GM19239 (cell line): ENCODE results near the gene B3GLCT.

Experiments
- DNase-seq: peaks from one replicate; pipeline ENCODE4 v3.0.0; 2011; ENCODE audit warnings: low spot score; ENCODE audit not compliant: insufficient read length
- FAIRE-seq: peaks from 2 replicates; lab custom pipeline; 2011; peaks lifted over from hg19 to GRCh38; lab: Jason Lieb, UNC

Gene B3GLCT

DNA sequence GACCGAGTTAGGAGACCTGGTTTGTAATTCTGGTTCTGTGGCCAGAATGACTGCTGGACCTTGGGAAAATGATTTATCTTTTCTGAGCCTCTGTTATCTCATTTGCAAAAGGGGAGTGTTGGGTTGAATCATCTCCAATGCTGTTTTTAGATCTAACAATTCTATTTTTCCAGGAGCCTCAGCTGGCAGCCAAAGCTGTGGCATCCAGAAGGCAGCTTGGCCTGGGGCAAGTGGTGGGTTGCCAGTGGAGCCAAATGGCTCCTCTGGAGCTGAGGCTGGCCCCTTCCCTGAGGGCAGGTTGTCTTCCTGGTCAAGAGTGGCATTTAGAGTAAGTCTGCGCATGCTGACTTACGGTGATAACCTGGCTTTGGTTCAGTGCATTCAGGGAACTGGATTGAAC is 21.3 kb downstream of the B3GLCT start:
- FAIRE-seq: no peak

DNA sequence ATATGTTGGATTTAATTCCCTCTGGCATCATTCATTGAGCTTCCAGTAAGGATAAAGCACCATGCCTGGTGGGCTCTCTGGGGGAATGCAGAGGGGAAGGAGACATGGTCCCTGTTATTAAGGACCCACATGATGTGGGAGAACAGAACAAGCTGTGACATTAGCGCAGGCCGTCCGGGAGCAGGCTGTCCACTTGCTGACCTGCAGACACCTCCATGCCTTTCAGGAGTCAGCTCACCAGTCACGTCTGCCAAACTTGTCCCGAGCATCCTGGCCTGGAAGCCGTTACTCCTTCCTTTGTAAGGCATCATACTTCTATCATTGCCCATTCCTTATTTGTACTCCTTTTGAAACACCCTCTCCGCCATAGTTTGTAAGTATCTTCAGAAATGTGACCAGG is 23.4 kb downstream of the B3GLCT start:
- DNase-seq (no peak), FAIRE-seq (no peak)

More for the DNA sequence above, 21.3 kb downstream of the B3GLCT start:
- no peak for DNase-seq

DNA sequence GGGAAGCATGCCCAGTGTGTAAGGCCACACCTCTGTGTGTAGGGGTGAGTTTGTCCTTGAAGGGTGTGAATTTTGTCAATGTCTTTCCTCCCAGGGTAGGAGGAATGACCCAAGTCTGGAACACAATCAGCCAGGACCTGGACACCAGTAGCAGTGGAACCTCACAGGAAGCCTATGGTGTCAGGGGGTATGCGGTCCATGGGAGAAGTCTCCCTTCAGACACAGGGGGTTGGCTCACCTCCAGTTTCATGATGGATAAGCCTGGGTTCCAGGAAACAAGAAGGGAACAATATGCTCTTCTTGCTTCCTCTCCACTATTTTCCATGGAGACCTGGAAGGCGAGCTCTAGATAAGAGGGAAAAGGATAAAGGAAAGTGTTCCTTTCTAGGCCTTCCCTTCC is 23.9 kb downstream of the B3GLCT start:
- FAIRE-seq (no peak), DNase-seq (no peak)

DNA sequence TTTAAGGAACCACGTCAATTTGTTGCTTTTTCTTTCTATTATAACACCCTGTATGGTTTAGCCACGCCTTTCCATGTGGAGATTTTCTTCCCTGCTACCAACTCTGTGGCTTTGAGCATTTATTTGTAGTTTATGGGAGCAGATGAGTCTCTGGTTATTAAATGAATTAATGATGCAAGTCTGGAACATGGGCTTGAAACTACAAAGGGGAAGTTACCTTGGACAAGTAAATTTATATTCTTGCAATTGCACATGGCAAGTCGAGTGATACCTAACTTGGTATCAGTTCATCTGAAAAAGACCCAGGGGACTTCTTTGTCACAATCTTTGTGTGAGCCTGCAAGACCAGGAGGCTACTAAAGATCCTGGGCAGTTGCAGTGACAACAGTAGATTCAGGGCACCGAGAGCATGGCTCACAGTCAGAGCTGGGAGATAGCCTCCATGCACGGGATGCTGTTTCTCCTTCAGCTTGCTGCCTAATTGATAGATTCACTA is 24.4 kb downstream of the B3GLCT start:
- FAIRE-seq (no peak), DNase-seq (no peak)

DNA sequence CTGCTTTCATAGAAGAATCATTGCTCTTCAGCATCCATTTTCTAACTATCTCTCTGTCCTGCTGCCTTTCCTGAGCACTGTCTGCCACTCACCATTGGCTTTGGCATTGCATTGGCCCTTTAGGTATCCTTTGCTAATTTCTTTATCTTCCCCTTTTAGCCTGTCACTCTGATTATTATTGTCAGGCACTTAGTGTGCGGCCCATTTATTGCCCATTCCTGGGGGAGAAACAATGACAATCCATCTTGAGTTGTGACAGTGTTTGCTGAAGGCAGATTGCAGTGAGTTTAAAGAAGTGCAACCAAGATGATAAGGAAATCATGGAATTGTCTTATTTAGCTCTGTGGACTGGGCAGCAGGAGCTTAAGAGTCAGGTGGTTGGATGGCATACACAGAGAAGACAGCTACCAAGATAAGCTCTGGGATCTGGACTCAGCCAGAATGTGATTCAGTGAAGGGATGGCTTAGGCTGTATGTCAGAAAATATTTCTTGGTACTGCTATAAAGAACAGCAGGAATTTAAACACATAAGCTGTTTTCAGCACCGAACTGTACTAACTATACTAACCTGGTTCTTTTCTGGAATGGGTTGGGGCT is 25.3 kb downstream of the B3GLCT start:
- DNase-seq: no peak
- FAIRE-seq: no peak

DNA sequence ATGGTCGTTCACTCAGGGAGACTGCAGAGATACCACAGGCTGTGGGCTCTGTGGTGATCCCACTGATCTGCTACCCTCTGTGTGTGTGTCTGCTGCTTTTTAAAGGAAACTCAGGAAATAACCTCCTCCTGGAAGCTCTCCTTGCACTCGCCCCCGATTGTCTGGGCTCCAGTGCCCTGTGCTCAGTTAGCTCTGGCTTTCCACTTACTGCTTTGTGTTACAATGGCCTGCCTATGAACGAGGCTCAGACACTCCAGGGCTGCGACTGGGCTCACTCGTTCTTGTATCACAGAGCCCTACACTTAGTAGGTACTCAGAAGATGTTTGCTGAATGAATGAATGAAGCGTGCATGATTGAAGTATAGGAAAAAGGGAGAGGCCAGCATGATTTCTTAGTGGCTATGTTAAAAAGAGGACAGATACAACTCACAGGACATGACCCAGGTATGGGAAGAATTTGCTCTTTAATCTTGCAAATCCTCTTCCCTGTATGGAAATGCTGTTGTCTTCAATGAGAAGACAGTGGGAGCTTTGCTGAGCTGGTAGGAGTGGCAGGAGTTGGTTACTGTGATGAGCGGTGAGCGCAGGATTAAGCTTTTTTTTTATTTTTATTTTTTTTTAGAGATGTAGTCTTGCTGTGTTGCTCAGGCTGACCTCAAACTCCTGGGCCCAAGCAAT is 26.4 kb downstream of the B3GLCT start:
- no peak for FAIRE-seq
- no peak for DNase-seq

DNA sequence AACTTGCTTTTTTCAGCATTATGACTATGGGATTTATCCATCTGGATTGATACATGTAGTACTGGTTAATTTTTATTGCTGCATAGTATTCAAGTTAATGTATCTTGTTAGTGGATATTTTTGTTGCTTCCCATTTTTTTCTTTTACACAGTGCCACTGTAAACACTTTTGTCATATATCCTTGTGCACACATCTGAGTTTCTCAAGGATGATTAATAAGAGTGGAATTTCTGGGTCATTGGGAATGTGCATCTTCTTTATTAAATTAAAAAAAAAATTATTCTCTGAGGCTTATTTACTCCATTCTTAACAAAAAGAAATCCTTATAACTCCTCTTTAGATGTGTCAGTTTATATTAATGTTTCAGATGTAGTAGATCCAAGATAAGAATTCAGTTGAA is 27.3 kb downstream of the B3GLCT start:
- DNase-seq (no peak), FAIRE-seq (no peak)

DNA sequence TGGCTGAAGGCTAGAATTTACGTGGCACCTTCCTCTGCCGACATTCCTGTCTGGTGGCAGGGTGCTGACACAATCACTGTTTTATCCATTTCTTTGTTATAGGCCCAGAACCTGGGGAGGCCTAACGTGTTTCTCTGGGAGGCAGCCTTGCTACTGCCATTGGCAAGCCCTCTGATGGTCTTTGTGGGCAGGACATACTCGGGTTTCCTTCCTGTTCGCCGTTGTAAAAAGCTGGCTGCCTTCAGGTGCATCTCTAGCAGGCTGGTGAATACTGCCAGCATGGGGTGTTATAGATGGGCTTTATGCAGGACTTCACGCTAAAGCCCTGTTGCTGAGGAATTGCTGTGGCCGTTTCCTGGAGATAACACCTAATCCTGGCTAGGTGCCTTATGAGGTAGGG is 28.1 kb downstream of the B3GLCT start:
- FAIRE-seq (no peak), DNase-seq (no peak)

DNA sequence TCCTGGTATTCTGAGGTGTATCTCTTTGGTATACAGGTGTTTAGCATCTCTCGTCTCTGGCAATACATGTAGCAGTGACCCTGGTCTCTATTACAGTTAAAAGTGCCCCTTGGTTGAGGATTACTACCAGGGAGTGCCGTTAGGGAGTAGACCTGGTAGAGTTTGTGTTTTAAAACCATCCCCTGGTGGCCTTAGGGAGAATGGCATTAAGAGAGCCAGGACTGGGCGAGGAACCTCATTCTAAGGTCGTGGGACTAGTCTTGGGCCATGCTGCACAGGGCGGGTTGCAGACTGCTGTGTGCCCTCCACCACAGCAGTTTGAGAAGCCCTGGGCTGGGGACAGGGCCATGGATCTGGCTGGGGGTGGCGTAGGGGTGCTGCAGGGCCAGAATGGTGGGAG is 35.0 kb downstream of the B3GLCT start:
- no peak for DNase-seq
- FAIRE-seq: no peak

DNA sequence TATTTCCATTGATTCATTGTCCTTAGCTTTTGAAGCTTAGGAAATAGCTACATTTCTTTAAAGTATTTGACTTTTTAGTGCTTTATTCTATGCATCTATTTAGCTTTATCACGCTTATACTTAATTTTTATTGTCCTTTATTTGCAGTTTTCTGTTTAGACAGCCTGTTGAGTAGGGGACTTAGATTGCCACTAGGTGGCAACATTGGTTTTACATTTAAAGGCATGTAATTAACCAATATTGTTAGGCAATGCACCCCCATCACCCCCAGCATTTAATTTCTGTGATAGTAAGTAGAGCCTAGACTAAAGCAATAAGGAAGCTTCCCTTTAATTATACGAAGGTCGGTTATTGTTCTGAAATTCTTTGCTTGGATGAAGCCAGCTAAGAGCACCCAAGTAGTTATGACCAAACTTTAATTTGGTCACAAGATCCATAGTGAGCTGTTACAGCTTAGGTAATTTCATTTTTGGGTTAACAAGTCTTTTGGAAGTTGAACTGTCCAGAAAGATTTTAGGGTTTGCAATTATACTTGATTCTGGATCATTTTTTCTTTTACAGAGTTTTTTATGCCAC is 36.5 kb downstream of the B3GLCT start:
- peak; percentile 40 for FAIRE-seq
- DNase-seq: no peak

DNA sequence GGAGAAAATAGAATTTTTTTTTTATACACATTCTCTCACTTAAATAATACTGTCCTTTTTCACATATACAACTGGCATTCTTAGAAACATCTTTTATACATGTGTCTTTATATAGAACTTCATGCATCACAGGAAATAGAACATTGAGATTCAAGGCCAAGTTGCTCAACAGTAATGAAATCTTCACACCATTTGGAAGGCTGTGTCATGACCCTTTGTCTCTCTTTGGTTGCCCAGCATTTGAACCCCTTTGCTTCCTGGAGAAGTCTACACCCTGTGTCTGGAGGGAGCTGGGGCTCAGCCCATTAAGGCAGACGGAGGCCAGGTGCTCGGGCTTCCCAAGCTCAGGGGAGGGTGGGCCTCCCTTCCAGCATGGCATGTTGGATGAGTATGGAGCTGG is 41.1 kb downstream of the B3GLCT start:
- DNase-seq (no peak), FAIRE-seq (no peak)

DNA sequence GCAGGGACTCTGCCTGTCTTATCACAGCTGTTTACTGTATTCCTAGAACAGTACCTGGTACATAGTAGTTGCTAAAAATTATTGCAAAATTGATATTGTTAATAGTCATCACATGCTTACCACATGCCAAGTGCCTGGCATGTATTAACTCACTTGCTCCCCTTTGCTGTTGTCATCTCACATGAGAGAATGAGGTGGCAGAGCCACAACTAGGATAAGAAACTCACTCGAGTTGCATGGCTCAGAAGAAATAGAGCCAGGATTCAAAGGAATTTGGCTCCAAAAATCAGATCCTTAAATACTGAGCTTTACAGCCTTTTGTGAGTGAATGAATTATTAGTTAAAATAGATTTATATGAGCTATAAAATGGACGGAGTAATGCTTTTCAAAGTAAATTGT is 42.6 kb downstream of the B3GLCT start:
- no peak for DNase-seq
- FAIRE-seq: no peak

DNA sequence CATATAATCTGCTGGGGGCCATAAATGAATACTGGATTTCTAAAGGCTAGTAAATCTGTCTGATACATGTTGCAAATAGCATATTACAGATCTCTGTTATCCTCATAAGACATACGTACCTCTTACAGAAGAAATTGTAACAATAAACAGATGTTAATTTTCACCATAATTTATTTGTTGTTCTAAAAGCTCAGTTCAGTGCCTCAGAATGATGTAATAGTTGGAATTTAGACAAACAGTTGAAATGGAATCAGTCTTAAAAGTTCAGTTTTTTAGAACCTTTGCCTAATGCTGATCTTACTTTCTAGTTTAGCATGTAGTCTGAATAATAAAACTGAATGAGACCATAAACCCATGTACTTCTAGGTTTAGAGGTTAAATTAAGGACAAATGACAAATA is 43.1 kb downstream of the B3GLCT start:
- DNase-seq (no peak), FAIRE-seq (no peak)

DNA sequence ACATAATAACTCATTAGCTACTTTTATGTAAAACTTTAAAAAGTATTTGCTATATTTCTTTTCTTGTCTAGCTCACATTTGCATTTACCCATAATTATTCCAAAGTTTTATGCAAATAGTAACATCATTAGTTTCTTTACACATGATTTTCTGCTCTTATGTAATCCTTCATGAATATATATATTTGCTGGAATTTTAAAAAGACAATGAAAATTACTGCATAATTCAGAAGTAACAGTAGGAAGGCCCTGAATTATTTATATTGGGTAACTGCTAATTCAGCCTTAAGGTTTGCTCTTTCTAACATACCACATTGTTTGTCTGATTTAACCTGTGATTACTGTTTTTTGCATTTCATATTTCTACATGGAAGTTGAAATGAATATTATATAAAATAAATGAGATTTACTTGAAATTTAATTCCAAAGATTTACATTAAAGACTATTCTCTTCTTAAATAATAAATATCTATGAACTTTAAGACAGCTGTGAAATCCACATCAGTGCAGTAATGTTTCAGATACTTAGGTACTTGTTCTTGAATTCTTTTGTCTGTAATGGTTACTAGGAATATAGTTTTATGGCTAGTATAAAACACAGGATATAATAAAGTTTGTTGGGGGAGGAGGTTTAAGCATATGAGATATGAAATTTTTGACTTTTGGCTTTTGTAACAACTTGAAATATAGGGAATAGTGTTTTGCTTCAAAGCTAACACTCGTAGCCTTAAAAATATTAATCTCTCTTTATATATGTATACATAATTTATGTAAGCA is 46.0 kb downstream of the B3GLCT start:
- FAIRE-seq (no peak), DNase-seq (no peak)

DNA sequence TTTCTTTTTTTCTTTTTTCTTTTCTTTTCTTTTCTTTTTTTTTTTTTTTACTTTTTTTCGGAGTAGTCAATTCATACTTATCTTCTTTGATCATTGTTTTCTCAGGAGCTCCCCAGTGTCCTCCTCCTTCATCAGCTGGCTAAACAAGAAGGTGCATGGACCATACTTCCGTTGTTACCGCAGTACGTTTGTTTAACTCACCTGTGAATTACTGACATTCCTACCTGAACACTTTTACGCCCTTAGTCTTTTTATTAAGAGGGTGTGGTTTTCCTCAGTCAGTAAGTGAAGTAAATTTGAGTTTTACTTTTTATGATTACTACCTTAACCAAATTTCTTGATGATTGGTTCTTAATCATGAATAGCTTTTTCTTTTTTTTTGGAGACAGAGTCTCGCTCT is 47.1 kb downstream of the B3GLCT start:
- DNase-seq (no peak), FAIRE-seq (no peak)

DNA sequence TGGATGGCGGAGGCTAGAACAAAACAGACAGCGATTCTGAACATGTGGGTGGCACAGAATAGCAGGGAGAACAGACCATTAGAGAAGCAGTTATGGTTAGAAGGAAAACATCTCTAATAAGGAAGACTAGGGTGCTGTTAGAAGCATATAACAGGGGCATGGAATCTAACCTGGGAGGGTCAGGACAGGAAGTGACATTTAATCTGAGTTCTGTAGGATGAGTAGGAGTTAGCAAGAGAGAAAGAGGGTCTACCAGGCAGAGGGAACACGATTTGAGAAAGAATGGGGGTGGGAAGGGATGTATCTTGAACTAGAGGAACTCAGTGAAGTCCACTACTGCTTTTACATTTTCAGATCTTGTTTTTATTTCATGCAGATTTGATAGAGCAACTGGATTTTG is 48.6 kb downstream of the B3GLCT start:
- FAIRE-seq (no peak), DNase-seq (no peak)

DNA sequence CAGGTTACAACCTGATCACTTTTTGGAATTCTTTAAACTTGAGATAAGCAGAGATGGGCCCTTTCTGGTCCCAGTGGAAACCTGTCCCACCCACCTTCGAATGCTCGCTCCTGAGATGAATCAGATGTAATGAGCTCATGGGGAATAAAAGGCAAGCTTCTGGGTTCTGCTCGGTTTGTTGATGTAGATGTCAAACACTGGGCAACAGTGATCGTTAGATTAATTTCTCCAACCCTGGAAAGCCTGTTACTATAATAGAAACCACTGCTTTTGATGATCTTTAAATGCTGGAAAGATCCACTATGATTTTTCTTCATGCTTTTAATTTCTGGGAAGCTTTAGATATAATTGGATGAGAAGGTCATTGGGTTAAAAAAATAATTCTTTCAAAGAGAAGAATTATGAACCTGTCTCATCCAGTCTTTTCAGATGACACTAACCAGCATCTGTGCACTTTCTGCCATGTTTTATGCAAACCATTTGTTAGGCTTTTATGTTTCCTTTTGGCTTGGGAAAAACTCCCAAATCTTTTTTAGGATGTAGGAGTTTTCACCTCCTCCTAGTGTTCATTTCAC is 49.3 kb downstream of the B3GLCT start:
- no peak for FAIRE-seq

DNA sequence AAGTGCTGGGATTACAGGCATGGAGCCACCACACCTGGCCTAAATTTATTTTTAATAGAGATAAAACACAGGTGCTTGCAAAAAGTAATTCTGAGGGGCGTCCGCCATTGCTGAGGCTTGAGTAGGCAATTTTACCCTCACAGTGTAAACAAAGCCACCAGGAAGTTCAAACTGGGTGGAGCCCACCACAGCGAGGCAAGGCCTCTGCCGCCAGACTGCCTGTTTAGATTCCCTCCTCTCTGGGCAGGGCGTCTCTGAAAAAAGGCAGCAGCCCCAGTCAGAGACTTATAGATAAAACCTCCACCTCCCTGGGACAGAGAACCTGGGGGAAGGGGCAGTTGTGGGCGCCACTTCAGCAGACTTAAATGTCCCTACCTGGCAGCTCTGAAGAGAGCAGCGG is 50.7 kb downstream of the B3GLCT start:
- FAIRE-seq (no peak), DNase-seq (no peak)

More for the DNA sequence above, 49.3 kb downstream of the B3GLCT start:
- DNase-seq: no peak

DNA sequence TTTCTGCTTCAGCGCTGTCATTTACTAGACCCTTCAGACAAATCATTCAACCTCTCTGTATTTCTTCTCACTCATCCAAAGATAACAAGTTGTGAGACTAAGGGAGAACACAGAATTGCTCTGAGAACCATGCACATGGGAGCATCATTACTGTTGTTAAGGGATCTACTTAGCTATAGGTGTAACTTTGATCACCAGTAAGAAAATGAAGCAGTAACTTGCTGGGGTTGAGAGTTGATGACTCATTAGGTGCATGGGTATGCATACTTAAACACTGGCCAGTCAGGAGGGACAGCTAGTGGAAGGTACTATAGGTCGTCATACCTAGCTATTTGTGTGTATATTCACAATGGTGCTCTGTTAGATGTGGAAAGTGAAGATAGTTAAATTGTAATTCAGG is 61.5 kb downstream of the B3GLCT start:
- FAIRE-seq (no peak), DNase-seq (no peak)

DNA sequence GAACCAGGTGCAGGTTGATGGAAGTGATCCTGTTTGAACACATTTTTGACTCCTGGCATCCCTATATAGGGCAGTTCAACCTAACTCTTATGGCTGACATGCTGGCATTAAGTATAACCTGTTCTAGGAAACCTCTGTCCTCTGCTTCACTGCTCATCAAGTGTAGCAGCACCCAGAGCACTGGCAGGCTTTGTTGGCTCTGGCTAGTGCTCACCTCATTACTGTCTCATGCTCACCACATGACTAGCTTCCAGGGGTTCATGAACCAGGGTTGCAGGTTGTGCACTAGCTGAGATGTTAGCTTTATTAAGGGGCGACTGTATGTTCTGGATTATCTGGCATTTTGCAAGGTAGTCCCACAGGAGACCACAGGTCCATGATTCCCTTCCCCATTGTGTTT is 63.6 kb downstream of the B3GLCT start:
- no peak for FAIRE-seq
- no peak for DNase-seq

DNA sequence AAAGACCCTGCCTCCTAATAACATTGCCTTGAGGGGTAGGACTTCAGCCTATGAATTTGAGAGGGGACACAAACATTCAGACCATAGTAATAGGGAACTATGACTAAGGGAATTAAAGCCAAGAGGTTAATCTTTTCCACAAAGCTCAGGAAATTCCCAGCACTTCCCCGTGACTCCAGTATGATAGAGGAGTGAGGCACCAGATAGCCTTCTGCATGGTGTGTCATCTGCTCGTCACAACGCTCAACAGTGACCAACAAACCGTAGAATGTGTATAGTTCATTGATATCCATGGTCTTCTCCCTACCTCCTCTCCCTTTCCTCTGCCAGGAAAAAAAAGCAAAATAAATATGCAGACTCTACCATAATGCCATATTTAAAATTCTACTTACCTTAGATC is 64.4 kb downstream of the B3GLCT start:
- DNase-seq: no peak
- FAIRE-seq: no peak
